Hindlimb muscle (tissue), 1 donor: ENCODE data around the gene P2RX2. TPM values are rescaled to one million over a fixed set of nuclear protein-coding genes. Genes with fewer than 3 reads are reported as not detected.

Source experiments
- DNase-seq: peaks from one replicate; pipeline ENCODE4 v3.0.0-alpha.2; 2013
- polyA plus RNA-seq: library from polyadenylated mRNA; unstranded; fragments of 120-200 nt; gene quantifications from one replicate; pipeline ENCODE4 v1.2.1, GENCODE V29; 2013; ENCODE audit not compliant: insufficient read length

Gene P2RX2
- polyA plus RNA-seq, 1 donor: not detected

DNA sequence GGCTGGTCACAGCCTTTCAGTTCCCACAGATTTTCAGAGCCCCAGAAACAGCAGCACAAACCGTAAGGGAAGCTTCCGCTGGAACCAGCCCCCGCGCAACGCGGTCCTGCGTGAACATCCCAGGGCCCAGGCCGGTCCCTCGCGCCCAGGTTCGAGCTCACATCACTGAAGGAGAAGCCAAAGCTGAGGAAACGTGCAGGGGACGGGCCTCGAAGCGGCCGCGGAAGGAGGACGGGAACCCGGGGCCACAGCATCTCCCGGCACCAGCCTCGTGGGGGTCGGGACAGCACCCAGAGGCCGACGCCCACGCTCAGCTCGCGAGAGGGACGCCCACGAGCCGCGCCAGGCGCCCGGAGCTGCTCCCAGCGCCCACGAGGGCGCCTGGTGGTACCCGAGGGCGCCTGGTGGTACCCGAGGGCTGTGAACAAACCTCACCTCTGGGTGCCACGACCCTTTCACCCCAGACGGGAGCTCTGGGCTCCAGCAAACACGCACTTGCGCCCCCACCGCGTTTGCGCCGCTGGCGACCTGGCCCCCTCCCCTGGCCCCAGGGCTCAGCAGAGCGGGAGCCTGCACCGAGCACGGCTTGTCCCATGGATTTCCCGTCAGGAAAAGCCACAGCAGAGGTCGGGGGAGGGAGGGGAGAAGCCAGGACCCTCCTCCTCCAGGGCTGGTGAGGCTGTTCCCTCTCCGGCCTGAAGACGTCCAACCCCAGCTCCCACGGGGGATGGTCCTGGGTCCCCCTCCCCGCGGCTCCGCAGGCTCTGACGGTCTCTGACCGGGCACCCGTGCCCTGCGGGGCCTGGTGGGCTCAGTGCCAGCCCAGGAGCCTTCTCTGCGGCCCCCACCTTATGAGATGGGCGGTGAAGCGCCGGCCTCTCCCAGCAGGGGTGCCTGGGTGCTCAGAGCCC, 15.1 kb upstream of the P2RX2 start:
- DNase-seq: no peak

- no peak for DNase-seq
These were observed 14.4 kb upstream of the P2RX2 start for GRCh38 chr12:132604151-132604618.

- no peak for DNase-seq
These were observed 13.7 kb upstream of the P2RX2 start for GRCh38 chr12:132604668-132605441.

- DNase-seq: no peak
These were observed 12.7 kb upstream of the P2RX2 start for GRCh38 chr12:132605892-132606291.

DNA sequence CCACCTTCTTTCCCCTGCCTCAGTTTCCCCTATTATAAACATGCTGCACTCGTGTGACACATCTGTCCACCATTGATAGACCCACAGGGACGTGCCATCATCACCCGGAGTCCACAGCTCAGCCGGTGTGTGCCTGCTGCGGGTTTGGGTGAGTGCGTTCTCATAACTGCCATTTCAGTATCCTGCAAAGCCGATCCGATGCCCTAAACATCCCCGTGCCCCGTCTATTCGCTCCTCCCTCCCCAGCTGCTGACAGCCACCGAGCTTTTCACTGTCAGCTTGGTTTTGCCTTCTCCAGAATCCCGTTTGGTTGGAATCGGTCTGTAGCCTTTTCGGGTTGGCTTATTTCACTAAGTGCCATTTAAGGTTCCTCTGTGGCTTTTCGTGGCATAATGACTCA, 12.1 kb upstream of the P2RX2 start:
- no peak for DNase-seq

DNA sequence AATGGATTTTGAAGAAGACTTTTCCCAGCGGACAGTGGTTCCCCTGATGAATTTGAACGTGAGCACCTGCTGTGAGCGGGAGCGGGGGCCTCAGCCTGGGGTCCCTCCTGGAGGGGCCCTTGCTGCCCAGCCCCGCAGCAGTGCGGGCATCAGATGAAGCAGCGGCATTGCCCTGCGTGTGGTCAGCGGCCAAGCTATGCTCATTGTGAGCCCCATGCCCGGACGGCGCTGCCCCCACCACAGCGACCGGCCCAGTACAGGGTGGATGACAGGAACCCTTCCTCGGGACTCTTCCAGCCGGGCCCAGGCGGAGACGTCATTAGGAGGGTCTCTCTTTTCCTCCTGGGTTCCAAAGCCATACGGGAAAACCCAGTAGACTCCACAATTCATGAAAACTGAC, 11.6 kb upstream of the P2RX2 start:
- no peak for DNase-seq

DNA sequence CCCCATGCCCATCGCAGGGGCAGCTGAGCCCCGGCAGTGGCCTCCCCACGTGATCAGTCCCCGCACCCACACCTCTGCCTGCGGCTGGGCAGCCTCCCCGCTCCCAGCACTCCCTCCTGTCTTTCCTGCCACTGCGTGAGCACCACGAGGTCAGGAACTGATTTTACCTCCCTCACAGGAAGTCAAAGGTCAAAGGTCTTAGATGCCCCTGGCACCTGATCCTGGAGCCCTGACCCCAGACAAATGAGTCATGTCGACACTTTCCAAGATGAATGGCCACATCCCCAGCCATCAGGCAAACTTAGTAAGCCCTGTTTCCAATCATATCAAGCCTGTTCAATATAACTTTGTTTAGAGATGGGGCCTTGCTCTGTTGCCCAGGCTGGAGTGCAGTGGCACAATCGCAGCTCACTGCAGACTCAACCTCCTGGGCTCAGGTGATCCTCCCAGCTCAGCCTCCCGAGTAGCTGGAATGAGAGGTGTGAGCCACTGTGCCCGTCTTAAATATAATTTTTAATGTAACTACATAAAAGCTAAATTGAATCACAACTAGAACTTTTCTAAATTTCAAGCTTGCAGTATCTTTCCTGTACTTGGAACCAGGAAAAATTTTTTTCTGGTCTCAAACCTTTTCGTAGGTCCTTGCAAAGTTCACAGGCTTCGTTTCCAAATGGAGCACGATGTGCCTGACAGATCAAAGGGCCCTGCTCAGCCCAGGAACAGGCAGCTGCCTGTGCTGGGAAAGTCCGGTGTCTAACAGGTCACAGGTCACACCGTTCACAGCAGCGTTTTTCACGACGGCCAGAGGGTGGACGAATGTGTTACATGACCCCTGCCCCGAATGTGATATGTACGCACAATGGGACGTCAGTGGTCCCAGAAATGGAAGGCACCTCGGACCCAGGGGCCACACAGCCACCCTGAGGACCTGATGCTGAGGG, 10.1 kb upstream of the P2RX2 start:
- no peak for DNase-seq

GRCh38 chr12:132610051-132610759, 8.4 kb upstream of the P2RX2 start, which contains the start of gene LRCOL1:
LRCOL1 (minus strand) TSS chr12:132610582; CDS start chr12:132606251, 4,331 bp downstream.
- DNase-seq: no peak

GRCh38 chr12:132610866-132611602, 7.5 kb upstream of the P2RX2 start:
- no peak for DNase-seq

- DNase-seq: no peak
These were observed 7.0 kb upstream of the P2RX2 start for GRCh38 chr12:132611620-132612019.

DNA sequence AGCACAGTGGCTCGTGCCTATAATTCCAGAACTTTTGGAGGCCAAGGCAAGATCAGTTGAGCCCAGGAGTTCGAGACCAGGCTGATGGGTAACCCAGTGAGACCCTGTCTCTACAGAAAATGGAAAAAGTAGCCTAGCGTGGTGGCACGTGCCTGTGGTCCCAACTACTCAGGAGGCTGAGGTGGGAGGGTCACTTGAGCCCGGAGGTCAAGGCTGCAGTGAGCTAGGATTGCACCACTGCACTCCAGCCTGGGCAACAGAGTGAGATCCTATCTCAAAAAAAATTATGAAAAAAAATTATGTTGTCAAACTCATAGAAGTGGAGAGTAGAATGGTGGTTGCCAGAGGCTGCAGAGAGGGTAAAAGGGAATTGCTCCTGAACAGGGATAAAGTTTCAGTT, 4.5 kb upstream of the P2RX2 start:
- no peak for DNase-seq

DNA sequence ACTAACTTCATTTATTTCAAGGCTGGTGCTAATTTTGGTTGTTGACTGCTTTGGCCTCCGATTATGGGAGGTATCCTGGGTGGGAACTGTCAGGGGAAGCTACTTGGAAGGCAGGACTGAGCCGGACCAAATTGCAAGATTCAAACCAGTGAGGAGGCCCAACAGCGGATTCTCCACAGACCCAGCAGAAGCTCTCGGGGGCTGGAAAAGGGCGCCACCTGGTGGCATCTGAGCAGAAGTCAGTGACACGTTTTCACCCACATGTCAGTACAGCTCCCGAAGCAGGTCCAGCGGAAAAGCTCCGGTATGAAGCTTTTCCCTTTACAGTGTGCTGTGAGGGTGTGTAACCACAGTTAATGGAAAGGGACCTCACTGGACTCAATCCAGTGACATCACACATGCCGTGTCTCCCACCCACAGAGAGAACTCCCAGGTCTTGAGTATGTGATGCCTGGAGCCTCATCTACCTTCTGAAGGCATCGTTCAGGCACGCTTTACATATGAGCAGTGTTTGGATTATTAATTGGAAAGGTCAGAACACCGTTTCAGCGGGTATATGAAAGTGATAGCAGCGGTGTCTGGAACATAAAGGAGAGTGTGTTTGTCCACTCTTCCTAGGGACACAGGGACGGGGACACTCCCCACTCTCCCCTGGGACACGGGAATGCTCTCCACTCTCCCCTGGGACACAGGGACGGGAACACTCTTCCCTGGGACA, 3.6 kb upstream of the P2RX2 start:
- DNase-seq: peak; percentile 86

DNA sequence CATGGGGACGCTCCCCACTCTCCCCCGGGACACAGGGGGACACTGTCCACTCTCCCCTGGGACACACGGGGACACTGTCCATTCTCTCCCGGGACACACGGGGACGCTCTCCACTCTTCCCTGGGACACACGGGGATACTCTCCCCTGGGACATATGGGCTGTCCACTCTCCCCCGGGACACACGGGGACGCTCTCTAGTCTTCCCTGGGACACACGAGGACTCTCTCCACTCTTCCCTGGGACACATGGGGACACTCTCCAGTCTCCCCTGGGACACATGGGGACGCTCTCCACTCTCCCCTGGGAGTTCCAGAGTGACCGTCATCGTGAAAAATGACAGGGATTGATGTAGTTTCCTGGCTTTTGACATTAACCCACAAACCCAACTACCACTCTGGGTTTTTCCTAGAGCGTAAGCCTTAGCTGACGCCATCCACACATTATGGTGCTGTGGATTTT, 3.0 kb upstream of the P2RX2 start:
- DNase-seq: no peak

GRCh38 chr12:132617135-132617701, 1.4 kb upstream of the P2RX2 start:
- no peak for DNase-seq

GRCh38 chr12:132617822-132618682, 524 bp upstream of the P2RX2 start:
- DNase-seq: no peak

GRCh38 chr12:132619071-132619385, 452 bp downstream of the P2RX2 start:
- DNase-seq: no peak

DNA sequence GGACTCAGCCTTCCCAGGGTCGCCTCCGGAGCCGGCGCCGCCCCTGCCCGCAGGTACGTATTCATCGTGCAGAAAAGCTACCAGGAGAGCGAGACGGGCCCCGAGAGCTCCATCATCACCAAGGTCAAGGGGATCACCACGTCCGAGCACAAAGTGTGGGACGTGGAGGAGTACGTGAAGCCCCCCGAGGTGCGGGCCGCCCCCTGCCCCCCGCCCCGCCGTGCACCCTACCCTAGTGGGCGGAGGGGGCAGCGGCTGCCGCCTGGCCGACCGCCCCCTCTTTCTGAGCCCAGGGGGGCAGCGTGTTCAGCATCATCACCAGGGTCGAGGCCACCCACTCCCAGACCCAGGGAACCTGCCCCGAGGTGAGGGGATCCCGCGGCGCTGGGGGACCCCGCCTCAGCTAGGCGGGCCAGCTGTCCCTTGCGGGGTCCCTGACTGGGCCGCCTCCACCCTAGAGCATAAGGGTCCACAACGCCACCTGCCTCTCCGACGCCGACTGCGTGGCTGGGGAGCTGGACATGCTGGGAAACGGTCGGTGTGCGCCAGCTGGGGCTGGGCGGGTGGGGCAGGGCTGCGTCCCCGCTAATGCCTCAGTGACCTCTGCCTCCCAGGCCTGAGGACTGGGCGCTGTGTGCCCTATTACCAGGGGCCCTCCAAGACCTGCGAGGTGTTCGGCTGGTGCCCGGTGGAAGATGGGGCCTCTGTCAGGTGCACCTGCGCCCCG, 973 bp downstream of the P2RX2 start:
- DNase-seq: no peak
